ENCODE data around the gene THEMIS. TPM values are rescaled to one million over a fixed set of nuclear protein-coding genes. Genes with fewer than 3 reads are reported as not detected.

THEMIS gene
- total RNA-seq, 2 donors from 2014 or later: 0.40 to 1.6 TPM

DNA sequence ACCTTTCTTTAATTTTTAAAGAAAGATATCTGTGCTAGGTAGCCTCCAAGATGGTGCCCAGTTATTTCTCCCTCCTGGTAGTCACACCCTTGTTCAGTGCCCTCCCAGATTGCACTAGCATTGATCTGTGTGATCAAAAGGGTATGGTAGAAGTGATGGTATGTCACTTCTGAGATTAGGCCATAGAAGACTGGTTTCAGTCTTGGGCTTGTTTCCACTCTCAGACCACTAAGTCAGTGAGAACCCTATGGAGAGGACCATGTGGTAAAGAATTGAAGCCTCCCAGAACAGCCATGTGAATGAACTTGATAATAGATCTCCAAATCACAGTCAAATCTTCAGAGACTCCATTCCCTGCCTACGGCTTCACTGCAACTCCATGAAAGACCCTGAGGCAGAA lies 57.3 kb downstream of the THEMIS start:
- no peak overlapping the region for H3K27ac ChIP-seq
- WGBS: 95% methylated on average over 1 of the region's 1 CpG
- H3K4me3 ChIP-seq: no peak overlapping the region
- TF ChIP-seq POLR2A (IDR thresholded peaks at IDR 0.05): no peak
- H3K9me3 ChIP-seq: no peaks in the 10 kb centered on the region
- intact Hi-C loops (cut with DNase I): no loop called here
- H3K27me3 ChIP-seq (replicated peaks; ENCODE audit: insufficient read depth): no peaks in the 10 kb centered on the region
- no peak for DNase-seq (ENCODE audit: low spot score)
- H3K4me1 ChIP-seq (replicated peaks): no peaks in the 10 kb centered on the region
- H3K36me3 ChIP-seq: no peaks in the 10 kb centered on the region

- H3K27ac ChIP-seq: no peak overlapping the region
- 77% methylated on average over 4 of the region's 4 CpGs for WGBS
- H3K4me3 ChIP-seq: no peak overlapping the region
- H3K27me3 ChIP-seq (replicated peaks; ENCODE audit: insufficient read depth): no peaks in the 10 kb centered on the region
- intact Hi-C loops (cut with DNase I): no loop called here
- H3K4me1 ChIP-seq (replicated peaks): no peaks in the 10 kb centered on the region
- no peaks in the 10 kb centered on the region for H3K9me3 ChIP-seq
- no peak for TF ChIP-seq POLR2A (IDR thresholded peaks at IDR 0.05)
- no peak for DNase-seq (ENCODE audit: low spot score)
- H3K36me3 ChIP-seq: no peaks in the 10 kb centered on the region
Observed at GRCh38 chr6:127842562-127842961, 58.3 kb downstream of the THEMIS start.

GRCh38 chr6:127841811-127842210 lies 59.0 kb downstream of the THEMIS start:
- Histone ChIP-seq H3K27me3 (replicated peaks; ENCODE audit: insufficient read depth) (no peaks in the 10 kb centered on the region), H3K27ac (no peak overlapping the region), H3K4me1 (replicated peaks) (no peaks in the 10 kb centered on the region), H3K9me3 (no peaks in the 10 kb centered on the region), H3K4me3 (no peak overlapping the region), H3K36me3 (no peaks in the 10 kb centered on the region)
- no peak for DNase-seq (ENCODE audit: low spot score)
- 91% methylated on average over 1 of the region's 1 CpG for WGBS
- intact Hi-C loops (cut with DNase I): no loop called here
- TF ChIP-seq POLR2AphosphoS5 (IDR thresholded peaks at IDR 0.05): no peak
- TF ChIP-seq POLR2A (IDR thresholded peaks at IDR 0.05): no peak
- TF ChIP-seq, protein P1, sequence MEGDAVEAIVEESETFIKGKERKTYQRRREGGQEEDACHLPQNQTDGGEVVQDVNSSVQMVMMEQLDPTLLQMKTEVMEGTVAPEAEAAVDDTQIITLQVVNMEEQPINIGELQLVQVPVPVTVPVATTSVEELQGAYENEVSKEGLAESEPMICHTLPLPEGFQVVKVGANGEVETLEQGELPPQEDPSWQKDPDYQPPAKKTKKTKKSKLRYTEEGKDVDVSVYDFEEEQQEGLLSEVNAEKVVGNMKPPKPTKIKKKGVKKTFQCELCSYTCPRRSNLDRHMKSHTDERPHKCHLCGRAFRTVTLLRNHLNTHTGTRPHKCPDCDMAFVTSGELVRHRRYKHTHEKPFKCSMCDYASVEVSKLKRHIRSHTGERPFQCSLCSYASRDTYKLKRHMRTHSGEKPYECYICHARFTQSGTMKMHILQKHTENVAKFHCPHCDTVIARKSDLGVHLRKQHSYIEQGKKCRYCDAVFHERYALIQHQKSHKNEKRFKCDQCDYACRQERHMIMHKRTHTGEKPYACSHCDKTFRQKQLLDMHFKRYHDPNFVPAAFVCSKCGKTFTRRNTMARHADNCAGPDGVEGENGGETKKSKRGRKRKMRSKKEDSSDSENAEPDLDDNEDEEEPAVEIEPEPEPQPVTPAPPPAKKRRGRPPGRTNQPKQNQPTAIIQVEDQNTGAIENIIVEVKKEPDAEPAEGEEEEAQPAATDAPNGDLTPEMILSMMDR (IDR thresholded peaks at IDR 0.05): no peak

DNA sequence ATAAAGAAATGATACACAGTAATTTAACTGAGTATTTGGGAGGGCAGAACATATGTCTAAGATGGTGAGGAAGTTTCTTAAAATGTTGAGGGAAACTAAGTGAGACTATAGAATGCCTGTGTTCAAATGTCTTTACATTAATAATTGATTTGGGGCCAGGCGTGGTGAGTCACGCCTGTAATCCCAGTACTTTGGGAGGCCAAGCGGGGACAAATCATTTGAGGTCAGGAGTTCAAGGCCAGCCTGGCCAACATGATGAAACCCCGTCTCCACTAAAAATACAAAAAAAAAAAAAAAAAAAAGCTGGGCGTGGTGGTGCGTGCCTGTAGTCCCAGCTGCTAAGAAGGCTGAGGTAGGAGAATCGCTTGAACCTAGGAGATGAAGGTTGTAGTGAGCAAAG lies 66.7 kb downstream of the THEMIS start:
- H3K4me1 ChIP-seq (replicated peaks): no peaks in the 10 kb centered on the region
- H3K36me3 ChIP-seq: no peaks in the 10 kb centered on the region
- H3K4me3 ChIP-seq: no peak overlapping the region
- WGBS: 90% methylated on average over 7 of the region's 7 CpGs
- TF ChIP-seq, protein P1 (IDR thresholded peaks at IDR 0.05): no peak
- no peak for TF ChIP-seq POLR2A (IDR thresholded peaks at IDR 0.05)
- TF ChIP-seq POLR2AphosphoS5 (IDR thresholded peaks at IDR 0.05): no peak
- no peak for DNase-seq (ENCODE audit: low spot score)
- H3K9me3 ChIP-seq: no peaks in the 10 kb centered on the region
- no peak overlapping the region for H3K27ac ChIP-seq
- intact Hi-C loops (cut with DNase I): no loop called here
- H3K27me3 ChIP-seq (replicated peaks; ENCODE audit: insufficient read depth): no peaks in the 10 kb centered on the region

DNA sequence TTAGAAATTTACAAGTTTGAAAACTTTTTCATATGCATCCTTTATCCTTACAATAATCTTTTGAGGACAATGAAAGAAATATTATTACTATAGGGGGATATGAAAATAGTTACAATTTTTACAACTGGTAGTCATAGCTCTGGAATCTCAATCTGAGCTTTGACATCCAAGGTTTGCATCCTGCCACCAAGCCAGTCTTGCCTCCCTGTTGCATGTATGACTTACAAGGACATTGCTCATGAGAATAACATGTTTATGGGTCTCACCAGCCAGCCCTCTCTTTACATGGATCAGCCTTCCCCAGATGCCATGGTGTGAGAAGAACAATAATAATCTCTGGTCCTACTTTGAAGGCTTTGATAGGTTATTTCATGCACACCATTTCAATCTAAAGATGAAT lies 67.5 kb downstream of the THEMIS start:
- intact Hi-C loops (cut with DNase I): no loop called here
- no peak overlapping the region for H3K4me3 ChIP-seq
- no peaks in the 10 kb centered on the region for H3K27me3 ChIP-seq (replicated peaks; ENCODE audit: insufficient read depth)
- H3K9me3 ChIP-seq: no peaks in the 10 kb centered on the region
- no peak overlapping the region for H3K27ac ChIP-seq
- no peak for DNase-seq (ENCODE audit: low spot score)
- no peaks in the 10 kb centered on the region for H3K36me3 ChIP-seq
- H3K4me1 ChIP-seq (replicated peaks): no peaks in the 10 kb centered on the region
- no peak for TF ChIP-seq POLR2A (IDR thresholded peaks at IDR 0.05)
- TF ChIP-seq, protein P1 (IDR thresholded peaks at IDR 0.05): no peak
- TF ChIP-seq POLR2AphosphoS5 (IDR thresholded peaks at IDR 0.05): no peak

GRCh38 chr6:127832381-127832780 lies 68.5 kb downstream of the THEMIS start:
- H3K9me3 ChIP-seq: no peaks in the 10 kb centered on the region
- WGBS: 7% methylated on average over 1 of the region's 1 CpG
- H3K4me3 ChIP-seq: no peak overlapping the region
- no peak overlapping the region for H3K27ac ChIP-seq
- TF ChIP-seq POLR2A (IDR thresholded peaks at IDR 0.05): no peak
- TF ChIP-seq, protein P1 (IDR thresholded peaks at IDR 0.05): no peak
- no peak for TF ChIP-seq POLR2AphosphoS5 (IDR thresholded peaks at IDR 0.05)
- intact Hi-C loops (cut with DNase I): no loop called here
- no peaks in the 10 kb centered on the region for H3K27me3 ChIP-seq (replicated peaks; ENCODE audit: insufficient read depth)
- H3K36me3 ChIP-seq: no peaks in the 10 kb centered on the region
- H3K4me1 ChIP-seq (replicated peaks): no peaks in the 10 kb centered on the region
- no peak for DNase-seq (ENCODE audit: low spot score)

Data from prostate gland (tissue), 2 donors.